NCI-H2029 treated with DMSO at 0.1 percent for 48 hours (cell line): ENCODE measurements around the gene SPATA2.
"Not testable (repeated sequence)": the region's sequence is repeated elsewhere in the genome, so short reads cannot be mapped to it uniquely, and the experiment has no call there.

Experiments
- DNase-seq: peaks from one replicate; lab custom pipeline; 2025; lab: John Stamatoyannopoulos, UW

SPATA2 gene

GRCh38 chr20:49904440-49905214, 10.7 kb downstream of the SPATA2 start:
- DNase-seq = no peak

DNA sequence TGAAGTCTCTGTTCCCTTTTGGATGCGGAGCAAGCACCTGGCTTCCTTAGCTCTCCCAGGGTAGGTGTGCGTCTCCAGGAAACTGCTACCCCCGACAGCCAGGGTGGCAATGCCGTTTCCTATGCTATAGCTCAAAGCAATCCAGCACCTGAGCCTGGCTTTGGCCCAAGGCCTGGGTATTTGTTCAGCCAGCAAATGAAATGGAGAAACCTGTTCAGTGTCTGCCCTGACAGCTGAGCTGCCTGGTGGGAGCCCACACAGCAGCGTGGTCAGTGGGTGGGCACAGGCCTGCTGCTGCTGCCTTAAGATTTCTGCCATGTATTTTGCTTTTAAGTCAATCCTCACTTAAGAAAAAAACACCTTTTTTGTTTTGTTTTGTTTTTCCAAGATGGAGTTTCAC, 13.7 kb downstream of the SPATA2 start:
- DNase-seq = peak; percentile 77

- DNase-seq = peak; percentile 90
These were observed 15.6 kb downstream of the SPATA2 start for GRCh38 chr20:49899541-49900383.

GRCh38 chr20:49896204-49896603, 19.1 kb downstream of the SPATA2 start:
- DNase-seq = no peak

DNA sequence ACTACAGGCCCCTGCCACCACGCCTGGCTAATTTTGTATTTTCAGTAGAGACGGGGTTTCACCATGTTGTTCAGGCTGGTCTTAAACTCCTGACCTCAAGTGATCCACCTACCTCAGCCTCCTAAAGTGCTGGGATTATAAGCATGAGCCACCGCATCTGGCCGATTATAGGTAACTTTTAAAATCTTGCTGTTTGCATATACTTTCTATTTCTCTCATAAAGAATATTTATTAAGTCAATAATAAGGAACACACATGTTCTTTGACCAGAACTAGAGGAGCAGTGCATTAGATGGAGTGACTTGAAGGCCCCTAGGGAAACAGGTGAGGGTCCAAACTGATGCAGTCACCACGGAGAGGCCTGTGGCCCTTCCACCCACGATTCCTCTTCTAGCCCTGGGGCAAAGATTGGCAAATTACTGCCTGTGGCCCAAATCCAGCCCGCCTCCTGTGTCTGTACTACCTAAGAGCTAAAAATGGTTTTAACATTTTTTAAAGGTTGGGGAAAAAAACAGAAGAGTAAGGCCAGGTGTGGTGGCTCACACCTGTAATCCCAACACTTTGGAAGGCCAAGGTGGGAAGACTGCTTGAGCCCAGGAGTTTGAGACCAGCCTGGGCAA, 19.7 kb downstream of the SPATA2 start:
- DNase-seq = not testable (repeated sequence)

GRCh38 chr20:49894073-49894470, 21.3 kb downstream of the SPATA2 start:
- DNase-seq = no peak

DNA sequence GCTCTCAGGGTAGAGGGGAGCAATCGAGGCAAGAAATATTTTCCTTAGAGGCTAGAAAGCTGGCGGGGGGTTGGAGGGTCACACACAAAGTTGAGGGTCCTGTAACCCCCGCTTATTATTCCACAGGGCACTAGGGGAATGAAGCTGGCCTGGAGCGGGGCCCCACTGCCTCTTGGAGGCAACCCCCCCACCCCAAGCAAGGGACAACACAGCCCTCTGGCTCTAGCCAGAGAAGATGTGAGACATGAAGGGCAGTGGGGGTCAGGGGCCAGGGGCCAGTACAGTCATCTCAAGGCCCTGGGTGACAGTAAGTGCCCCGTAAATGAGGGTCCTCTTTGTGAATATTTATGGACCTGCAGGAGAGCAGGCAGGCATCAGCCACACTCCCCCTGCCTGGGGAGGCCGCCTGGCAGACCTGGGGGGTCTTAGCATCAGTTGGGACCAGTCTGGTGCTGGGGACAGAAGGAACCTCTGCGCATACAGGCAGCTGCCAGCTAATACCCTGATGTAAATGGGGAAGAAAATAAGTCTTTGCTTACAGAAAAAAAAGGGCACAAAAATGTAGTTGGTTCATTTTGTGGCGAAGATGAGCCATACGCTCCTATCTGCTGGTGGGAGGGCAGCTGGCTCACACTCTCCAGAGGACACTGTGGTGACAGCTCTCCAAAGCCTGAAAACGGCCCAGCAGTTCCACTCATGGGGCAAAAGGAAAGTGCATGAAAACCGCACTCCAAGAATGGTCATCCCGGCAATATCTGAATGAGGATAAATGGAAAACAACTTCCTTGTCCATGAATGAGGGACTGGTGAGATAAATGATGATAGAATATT, 21.9 kb downstream of the SPATA2 start:
- DNase-seq = no peak

GRCh38 chr20:49892817-49893216, 22.5 kb downstream of the SPATA2 start:
- no peak for DNase-seq

- no peak for DNase-seq
These were observed 23.1 kb downstream of the SPATA2 start for GRCh38 chr20:49892260-49892659.

GRCh38 chr20:49891476-49892110, 23.7 kb downstream of the SPATA2 start:
- DNase-seq = no peak

- no peak for DNase-seq
These were observed 24.6 kb downstream of the SPATA2 start for GRCh38 chr20:49890471-49891361.

GRCh38 chr20:49889935-49890333, 25.4 kb downstream of the SPATA2 start:
- DNase-seq = no peak

DNA sequence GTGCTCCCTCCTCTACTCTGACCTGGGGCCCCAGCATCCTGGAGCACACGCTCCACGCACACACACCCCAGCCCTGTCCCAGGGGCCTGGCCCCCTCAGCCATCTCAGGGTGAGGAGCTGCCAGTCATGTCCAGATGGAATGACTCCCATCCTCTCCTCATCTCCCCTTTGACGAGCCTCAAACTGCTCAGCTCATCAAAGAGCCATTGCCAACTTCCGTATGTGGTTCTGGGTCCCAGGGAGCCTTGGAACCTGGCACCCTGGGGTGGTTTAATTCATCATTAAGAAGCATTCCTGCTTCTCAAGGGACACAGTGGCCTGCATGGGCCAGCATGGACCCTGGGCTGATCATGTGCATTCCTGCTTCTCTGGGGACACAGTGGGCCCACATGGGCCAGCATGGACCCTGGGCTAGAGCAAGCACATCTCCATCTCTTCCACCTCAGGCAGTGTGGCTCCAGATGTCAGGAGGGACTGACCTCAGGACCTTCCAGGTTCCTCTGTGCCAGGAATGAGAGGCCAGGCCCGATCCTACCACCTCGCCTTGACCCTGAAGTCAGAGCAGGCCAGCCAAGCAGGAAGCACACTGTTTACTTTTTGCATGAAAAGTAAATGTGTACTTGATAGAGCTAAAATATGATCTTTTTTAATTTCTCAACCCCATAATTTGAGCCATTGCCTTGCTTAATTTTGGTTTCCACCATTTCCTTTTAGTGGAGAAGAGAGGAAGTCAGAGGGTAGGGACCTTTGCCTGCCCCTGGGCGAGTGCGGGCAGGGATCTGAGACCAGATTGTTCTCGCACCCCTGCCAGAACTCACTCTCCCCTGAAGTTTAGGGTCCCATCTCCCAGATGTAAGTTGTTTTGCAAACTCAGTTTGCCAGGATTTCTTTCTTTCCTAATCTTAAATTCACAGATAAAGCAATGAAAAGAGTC, 26.1 kb downstream of the SPATA2 start:
- DNase-seq = no peak

- DNase-seq = peak; percentile 45
These were observed 26.9 kb downstream of the SPATA2 start for GRCh38 chr20:49888212-49889000.

DNA sequence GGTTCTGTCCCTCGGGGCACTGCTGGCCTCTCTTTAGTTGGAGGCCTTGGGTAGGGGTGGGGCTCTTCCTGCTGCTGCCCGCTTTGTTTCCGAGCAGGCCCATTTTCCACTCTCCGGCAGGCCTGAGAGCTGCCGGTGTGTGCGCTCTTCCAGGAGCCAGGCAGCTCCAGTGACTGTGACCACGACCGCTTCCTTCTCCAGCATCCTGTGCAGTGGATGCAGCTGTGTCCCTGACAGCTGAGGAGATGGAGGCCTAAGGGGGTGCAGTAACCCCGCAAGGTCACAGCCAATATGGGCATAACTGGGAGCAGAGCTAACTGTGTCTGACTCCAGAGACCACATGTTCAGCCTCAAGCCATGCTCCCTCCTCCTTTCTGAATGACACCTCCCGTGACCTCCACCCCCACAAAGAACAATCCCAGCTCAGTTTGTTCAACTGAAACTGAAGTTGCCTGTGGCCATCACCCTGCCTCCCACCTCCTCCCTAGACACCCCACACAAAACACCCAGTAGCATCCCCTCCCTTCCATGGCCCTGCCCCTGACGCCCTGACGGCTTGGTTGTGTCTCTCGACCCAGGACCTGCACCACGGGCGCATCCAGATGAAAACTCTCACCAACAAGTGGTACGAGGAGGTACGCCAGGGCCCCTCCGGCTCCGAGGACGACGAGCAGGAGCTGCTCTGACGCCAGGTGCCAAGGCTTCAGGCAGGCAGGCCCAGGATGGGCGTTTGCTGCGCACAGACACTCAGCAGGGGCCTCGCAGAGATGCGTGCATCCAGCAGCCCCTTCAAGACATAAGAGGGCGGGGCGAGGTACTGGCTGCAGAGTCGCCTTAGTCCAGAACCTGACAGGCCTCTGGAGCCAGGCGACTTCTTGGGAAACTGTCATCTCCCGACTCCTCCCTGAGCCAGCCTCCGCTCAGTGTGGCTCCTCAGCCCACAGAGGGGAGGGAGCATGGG, 27.8 kb downstream of the SPATA2 start:
- no peak for DNase-seq

- no peak for DNase-seq
These were observed 28.6 kb downstream of the SPATA2 start for GRCh38 chr20:49886571-49887213.
